Suppressor macrophage treated with lipopolysaccharide for 4 hours (primary cell): ENCODE data around the gene CHD8.
"Not testable (repeated sequence)": the region's sequence is repeated elsewhere in the genome, so short reads cannot be mapped to it uniquely, and the experiment has no call there.

Source experiments
- DNase-seq: peaks from one replicate; pipeline ENCODE4 v3.0.0-alpha.2; 2020

CHD8 gene

DNA sequence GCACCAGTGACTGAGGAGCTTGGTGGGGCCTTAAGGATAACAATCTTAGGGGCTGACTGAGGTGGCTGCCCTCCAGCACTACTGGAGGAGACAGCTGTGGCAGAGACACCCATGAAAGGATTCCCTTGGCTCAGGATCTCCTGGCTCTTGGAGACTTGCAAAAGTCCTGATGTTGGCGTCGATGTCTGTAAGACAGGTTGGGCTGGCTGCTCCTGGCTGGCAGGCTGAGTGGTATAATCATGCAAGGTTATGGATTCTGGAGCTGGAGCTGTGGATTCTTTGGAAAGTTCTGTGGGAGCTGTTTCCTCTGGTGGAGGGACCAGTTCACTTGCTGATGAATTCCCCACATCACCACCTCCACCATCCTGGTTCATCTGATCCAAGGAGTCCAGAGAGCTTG lies 24.8 kb downstream of the CHD8 start:
- DNase-seq = no peak

- DNase-seq = no peak
These were observed 27.0 kb downstream of the CHD8 start for GRCh38 chr14:21428930-21429329.

- peak; percentile 9 for DNase-seq
These were observed 29.2 kb downstream of the CHD8 start for GRCh38 chr14:21426692-21427091.

DNA sequence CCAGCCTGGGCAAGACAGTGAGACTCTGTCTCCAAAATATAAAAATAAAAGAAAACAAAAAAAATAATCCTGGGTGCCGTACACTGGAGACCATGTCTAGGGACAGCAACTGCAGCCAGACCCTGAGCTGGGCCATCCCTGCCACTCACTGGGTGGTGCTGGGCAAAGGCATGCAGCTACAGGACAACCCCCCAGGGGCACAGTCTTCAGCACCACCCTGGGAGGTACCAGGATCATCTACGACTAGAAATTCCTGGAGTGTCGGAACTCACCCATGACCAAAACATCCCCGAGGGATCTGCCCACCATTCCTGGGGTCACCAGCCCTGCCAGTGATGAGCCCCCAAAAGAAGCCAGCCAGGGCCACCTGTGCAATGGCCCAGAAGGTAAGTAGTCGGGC lies 36.4 kb downstream of the CHD8 start:
- no peak for DNase-seq

GRCh38 chr14:21415329-21415728 lies 40.6 kb downstream of the CHD8 start:
- no peak for DNase-seq

GRCh38 chr14:21414137-21414631 lies 41.7 kb downstream of the CHD8 start:
- DNase-seq = no peak

GRCh38 chr14:21408147-21408546 lies 47.8 kb downstream of the CHD8 start:
- DNase-seq = no peak

GRCh38 chr14:21406213-21406612 lies 49.7 kb downstream of the CHD8 start:
- DNase-seq = no peak

GRCh38 chr14:21405097-21405496 lies 50.8 kb downstream of the CHD8 start:
- no peak for DNase-seq

DNA sequence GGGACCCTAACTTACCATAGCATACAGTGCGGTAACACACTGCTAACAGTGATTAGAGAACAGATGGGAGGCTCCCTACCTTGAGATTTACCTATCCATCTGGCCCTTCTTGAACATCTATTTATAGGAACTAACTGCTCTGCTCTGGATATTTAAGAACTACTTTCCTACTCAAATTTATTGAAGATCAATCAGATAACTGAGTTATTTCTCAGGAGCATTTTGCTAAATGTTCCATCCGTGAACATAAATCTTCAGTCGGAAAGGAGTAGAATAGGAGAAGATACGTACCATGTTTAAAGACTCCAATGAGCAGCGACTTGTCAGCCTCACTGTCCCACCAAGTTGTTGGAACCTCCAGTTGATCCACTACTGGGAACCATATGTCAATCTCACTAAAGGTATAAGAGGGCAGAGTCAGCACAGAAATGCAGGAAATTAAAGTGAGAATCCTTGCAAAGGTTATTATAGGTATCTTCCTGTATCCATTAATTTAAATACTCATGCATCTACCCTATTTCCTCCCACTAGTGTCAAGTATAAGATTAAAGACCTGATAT lies 56.5 kb downstream of the CHD8 start:
- no peak for DNase-seq

DNA sequence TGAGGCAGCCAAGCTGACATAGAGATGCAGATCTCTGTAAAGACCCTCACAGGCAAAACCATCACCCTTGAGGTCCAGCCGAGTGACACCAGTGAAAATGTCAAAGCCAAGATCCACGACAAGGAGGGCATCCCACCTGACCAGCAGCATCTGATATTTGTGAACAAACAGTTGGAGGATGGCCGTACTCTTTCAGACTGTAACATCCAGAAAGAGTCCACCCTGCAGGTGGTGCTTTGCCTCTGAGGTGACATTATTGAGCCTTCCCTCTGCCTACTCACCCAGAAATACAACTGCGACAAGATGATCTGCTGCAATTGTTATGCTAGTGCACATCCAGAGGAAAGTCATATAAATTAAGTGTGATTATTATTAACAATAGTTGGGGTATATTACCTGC lies 57.0 kb downstream of the CHD8 start:
- no peak for DNase-seq

DNA sequence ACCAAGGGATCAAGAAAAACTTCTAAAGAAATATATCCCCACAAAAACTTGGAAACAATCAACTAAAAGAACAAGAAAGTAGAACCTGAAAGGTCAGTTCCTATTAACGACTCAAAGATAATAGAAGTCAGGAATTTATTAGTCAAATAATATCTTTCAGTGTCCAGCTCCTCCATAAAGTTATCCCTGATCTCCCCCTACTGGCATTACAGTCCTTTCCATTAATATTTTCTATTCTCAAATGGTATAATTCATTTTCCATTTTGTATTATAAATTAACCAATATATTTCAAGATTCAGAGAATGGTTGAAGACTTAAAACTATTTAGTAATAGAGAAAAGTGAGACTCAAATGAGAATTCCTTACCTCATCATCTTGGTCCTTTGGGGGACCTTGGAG lies 60.5 kb downstream of the CHD8 start:
- no peak for DNase-seq

DNA sequence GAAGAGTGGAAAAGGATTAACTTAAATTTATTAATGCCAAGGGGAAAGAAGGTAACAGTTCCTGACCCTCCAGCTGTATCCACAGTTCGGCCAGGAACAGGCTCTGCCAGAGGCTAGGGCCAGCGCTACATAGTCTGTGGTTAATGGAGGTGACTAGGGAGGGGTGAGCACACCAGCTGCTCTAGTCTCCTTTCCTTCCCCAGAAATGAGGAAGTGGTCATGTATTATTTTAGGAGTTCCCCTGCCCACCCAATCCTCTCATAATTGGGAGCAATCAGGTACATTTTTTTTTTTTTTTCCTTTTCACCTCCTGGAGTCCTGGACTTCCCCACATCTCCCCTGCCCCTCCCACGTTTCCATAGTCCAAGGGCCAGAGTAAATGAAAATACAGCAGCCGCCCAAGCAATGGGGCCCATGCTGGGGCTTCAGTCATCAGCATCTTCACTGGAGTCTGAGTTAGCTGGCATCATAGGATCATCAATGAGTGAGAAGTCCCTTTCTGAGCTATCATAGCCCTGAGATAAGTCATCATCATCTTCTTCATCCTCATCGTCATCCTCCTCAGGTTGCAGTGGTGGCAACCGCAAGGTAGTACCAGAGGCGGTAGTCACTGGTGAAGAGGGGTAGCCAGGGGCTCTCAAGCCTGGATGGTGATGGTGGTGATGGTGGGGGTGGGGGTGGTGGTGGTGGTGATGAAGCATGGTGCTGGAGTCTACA lies 70.6 kb downstream of the CHD8 start:
- DNase-seq = peak; percentile 72

DNA sequence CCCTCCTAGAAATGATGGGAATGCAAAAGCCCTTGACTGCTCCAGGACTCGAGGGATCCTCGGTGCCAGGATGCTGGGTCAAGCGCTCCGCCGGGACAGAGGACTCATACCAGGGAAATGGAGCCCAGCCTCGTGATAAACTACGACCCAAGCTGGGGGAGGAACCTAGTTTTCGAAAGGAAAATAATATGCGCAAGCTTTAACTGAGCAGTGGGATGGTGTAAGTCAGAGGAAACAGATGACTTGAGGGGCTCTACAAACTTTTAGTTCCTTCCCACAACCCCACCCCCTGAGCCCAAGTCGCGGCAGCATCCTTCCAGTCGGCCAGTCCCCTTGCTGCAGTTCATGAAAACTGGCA lies 71.5 kb downstream of the CHD8 start:
- DNase-seq = peak; percentile 78

- peak; percentile 97 for DNase-seq
These were observed 72.0 kb downstream of the CHD8 start, which contains the start of gene SUPT16H for GRCh38 chr14:21383848-21384493. Gene SUPT16H (minus strand): TSS chr14:21384019. CDS start chr14:21383927, 92 bp downstream.

DNA sequence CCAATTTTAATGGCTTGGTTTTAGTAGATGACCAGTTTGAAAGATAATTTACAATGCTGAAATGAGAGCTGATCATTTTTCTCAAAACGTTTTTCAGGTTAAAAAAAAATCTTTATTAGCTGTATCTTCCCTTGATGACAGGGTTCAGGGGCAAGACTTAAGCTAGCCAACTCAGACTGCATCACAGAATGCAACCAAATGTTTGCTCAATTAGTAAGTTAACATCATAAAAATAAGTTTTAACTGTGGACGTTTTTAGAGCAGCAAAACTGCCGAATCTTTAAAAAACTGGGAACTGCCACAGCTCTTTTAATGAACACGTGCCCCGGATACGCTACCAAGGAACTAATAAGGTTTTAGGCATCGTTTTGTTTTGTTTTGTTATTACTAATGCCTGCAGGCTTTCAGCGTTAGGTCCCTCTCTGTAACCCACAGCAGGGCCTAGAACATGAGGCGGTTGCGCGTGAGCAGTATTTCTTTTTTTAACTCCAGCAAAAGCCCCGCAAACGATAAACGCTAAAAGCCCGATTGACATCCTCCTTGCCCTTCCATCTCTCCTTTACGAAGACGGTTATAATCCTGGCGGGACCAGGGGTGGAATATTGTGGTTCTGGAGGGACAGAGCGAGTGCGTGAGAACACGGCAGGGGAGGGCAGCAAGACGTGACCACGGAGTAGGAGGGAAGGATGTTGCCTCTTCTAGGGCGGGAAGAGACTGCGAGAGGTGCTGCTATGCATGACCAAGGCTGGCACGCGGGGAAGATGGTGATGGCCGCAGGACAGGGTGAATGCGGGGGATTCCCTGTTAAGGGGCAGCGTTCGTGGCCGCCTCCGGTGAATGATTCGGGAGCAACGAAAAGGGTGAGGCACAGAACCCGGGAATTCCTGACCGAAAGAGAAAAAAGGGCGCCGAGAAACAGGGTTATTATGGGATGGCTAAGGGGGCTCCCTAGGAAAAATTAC lies 72.8 kb downstream of the CHD8 start:
- peak; percentile 56 for DNase-seq

- DNase-seq = no peak
These were observed 73.8 kb downstream of the CHD8 start for GRCh38 chr14:21382095-21382494.

- DNase-seq = no peak
These were observed 76.6 kb downstream of the CHD8 start for GRCh38 chr14:21379338-21379737.

- no peak for DNase-seq
These were observed 81.9 kb downstream of the CHD8 start for GRCh38 chr14:21373980-21374379.

GRCh38 chr14:21372814-21373213 lies 83.1 kb downstream of the CHD8 start:
- DNase-seq = not testable (repeated sequence)

DNA sequence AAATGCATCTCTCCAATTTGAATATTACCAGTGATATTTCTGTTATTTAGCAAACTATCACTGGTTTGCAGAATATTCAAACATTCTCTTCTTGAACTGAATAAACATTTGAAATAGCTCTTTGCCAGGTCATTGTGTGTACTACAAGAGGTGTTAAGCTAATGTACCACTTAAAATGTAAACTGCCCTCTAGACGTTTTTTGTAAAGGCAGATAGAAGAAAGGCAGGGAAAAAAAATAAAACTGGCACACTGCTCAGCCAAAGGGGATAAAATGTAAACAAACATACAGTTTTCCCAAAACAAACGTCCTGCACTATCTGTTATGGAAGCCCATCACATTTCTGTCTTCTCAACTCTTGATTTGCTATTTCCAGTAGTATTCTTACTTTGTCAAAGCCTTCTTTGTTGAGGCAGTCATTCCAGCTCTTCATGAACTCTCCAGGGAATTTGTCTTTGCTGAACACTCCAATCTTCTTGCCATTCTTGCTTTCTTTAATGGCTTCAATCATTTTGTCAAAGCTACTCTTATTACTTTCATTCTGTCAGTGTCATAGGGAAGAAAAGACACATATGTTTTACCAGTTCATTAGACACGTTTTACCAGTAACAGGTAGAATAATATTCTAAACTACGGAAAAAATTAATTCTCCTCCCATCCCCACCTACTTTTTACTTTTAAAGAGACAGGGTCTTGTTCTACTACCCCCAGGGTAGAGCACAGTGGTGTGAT lies 85.8 kb downstream of the CHD8 start:
- no peak for DNase-seq

DNA sequence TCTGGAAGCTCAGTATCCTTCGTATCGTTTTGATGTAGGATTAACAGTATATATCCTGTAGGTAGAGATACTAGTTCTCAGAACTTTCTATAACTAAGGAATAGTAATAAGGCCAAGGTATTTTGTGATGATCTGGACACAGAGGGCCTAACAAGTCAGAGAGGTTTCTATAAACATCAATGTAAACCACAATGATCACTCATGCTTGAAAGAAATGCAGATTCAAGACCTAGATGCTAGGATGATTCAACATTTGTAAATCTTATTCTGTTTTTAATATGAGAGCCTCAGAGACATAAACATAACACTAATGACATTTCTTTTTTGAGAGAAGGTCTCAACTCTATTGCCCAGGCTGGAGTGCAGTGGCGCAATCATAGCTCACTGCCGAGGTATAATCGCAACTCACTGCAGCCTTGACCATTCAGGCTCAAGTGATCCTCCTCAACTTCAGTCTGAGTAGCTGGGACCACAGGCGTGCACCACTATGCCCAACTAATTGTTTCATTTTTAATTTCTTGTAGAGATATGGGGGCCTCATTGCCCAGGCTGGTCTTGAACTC lies 88.3 kb downstream of the CHD8 start:
- DNase-seq = no peak
